GM12874 (cell line): ENCODE measurements around the gene CLIC1.

ENCODE experiments used
- CTCF ChIP-seq: IDR thresholded peaks from 2 replicates; pipeline ENCODE4 v1.5.1; 2011; ENCODE audit warnings: low read depth, mild to moderate bottlenecking, control low read depth, low read length, moderate library complexity; ENCODE audit not compliant: insufficient read depth

Gene CLIC1

GRCh38 chr6:31687860-31688693 is 48.3 kb downstream of the CLIC1 start:
- no peak for TF ChIP-seq CTCF

- TF ChIP-seq CTCF = no peak
Measured at GRCh38 chr6:31687321-31687720, 49.0 kb downstream of the CLIC1 start.

- TF ChIP-seq CTCF = no peak
Measured at GRCh38 chr6:31686483-31686882, 49.8 kb downstream of the CLIC1 start.

GRCh38 chr6:31683591-31683990 is 52.7 kb downstream of the CLIC1 start:
- TF ChIP-seq CTCF = no peak

- 0 out of 2 replicates have a peak, but pooled peaks have one; percentile 31 for TF ChIP-seq CTCF
Measured at GRCh38 chr6:31681135-31681671, 55.1 kb downstream of the CLIC1 start.
